NCI-H1092 treated with DMSO at 0.1 percent for 48 hours (cell line): ENCODE data around the gene PATE4.
A peak's percentile ranks its signal among the peaks of the same experiment; 100 is the strongest.
"Not testable (repeated sequence)": the region's sequence is repeated elsewhere in the genome, so short reads cannot be mapped to it uniquely, and the experiment has no call there.

Experiments
- DNase-seq: peaks from one replicate; lab custom pipeline; 2025; lab: John Stamatoyannopoulos, UW

The PATE4 gene, protein sequence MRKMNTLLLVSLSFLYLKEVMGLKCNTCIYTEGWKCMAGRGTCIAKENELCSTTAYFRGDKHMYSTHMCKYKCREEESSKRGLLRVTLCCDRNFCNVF

DNA sequence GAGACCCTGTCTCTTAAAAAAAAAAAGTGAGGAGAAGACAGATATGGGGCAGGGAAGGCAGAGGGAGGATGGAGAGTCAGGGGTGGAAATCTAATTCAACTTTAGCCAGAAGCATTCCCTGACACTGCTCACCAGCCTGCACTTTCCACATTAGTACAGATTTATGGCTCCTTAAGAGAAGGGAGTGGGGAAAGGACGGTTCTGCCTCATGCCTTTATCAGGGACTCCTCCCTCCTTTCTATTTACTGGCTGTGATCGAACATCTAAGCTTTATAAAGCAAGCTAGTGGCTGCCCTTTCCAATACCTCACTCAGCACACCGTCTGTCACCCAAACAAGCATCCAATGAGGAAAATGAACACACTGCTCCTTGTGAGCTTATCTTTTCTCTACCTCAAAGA, at the start of gene PATE4:
PATE4 (plus strand) TSS at position 301 of the 400 bp plus-strand sequence; CDS start at position 345, 44 bp downstream.
- no peak for DNase-seq

DNA sequence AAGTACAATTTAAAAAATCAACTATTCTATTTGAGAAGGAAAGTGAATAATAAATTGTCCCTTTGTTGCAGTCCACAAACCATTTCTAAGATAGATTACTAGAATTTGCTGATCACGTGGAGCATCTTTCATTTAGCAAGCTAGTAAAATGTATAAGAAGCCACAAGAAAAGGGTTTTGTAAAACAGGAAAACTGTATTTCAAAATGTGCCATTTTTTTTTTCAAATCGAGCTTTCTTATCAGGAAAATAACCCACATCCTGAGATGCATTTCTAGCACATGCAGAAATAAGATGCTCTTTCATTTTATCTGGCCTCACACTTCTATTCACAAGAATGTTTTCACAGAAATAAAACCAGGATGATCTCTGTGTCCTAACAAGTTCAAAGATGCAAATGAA, 48.4 kb upstream of the PATE4 start:
- no peak for DNase-seq

DNA sequence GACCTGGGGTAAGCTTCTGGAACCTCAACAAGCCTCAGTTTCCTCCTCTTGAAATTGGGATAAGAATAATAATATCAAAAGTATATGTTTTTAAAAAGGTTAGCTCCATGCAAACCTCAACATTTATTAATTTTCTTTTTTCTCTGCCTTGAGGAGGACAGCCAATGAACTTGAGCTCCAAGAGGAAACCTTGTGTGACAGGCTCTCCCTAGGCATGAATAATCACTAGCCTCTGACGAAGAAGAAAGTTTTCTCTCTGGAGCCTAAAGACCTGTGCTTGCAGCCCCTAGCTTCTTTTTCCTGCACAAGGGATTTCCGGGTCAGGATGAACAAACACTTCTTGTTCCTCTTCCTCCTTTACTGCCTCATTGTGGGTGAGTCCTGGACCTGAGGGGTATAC, 45.3 kb upstream of the PATE4 start, which contains the start of gene PATE3:
PATE3 (plus strand) TSS at position 301 of the 400 bp plus-strand sequence; CDS start at position 326, 25 bp downstream.
- no peak for DNase-seq

DNA sequence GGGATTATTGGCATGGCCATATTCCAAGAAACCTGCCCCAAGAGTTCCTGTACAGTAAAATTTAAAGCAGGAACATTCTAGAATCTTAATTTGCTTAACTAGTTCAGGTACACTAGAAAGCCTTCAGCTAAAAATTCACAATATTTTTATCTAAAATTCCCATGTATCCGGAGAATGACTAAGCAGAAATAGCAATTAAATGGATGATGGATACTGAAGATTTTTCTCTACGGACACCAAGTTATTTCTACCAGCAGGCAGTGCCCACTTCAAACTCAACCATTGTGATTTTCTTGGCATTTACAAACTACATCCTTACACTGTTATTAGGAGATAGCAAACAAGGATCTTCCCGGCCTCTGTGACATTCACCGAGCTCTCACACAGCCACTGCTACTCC, 42.3 kb upstream of the PATE4 start:
- DNase-seq: no peak

DNA sequence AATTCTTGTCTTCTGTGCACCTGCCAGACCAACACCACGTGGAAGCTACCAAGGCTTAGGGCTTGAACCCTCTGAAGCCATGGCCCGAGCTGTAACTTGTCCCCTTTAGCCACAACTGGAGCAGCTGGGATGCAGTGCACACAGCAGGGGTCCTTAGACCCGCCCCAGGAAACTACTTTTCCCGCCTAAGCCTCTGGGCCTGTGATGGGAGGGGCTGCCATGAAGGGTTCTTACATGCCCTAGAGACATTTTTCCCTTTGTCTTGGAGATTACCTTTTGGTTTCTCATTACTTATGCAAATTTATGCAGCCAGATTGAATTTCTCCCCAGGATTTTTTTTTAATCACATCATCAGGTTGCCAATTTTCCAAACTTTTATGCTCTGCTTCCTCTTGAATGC, 35.5 kb upstream of the PATE4 start:
- DNase-seq: no peak

DNA sequence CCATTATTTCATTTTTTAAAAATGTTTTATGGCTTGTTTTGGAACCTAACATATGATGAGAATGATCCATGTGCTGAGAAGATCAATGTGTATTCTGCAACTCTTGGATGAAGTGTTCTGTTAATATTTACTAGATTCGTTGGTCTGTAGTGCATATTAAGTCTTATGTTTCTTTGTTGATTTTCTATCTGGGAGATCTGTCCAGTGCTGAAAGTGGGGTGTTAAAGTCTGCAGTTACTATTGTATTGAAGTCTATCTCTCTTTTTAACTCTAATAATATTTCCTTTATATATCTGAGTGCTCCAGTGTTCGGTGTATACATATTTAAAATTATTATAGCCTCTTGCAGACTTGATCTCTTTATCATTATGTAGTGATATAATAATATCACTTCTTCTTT, 33.3 kb upstream of the PATE4 start:
- no peak for DNase-seq

DNA sequence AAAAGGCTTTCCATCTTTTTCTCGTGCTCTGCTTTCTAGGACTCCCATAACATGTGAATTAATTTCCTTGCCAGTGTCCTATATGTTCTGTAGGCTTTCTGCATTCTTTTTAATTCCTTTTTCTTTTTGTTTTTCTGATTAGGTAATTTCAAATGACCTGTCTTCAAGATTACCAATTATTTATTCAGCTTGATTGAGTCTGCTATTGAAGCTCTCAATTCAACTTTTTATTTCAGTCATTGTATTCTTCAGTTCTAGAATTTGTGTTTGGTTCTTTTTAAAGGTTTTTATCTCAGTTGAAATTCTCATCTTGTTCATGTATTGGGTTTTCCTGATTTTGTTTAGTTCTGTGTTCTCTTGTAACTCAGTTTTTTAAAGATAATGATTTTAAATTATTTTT, 30.7 kb upstream of the PATE4 start:
- no peak for DNase-seq

DNA sequence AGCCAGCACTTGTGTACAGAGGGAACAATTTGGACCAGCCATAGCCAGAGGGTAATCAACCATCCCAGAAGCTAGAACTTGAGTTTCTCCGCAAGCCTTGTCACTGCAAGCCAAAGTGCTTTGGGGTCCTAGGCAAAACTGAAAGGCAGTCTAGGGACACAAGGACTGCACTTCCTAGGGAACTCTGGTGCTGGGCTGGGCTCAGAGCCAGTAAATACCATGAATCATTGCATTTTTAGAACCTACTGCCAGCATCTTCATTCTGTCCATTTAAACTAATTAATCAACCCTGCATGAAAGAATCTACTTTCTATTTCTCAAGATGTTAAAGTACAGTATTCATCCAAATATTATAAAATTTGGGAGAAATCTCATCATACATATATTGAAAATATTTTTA, 25.2 kb upstream of the PATE4 start:
- DNase-seq: no peak

DNA sequence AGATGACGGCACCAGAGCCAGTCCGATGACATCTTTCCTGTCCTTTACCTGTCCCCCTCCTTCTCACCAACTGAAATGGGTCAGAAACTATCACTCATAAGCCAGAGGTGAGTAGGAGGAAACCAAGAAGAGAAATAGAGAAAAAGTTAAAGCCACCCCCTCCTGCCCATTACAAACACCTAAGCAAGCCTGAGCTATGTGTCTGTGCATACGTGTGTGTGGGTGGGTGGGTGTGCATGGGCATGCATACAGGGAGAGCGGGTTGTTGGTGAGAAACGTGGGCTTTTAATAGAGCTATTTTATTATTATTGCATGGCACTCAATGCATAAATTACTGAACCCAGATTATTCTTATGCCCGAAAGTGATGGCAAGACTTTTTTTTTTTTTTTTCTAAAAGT, 2.6 kb downstream of the PATE4 start:
- DNase-seq: no peak

DNA sequence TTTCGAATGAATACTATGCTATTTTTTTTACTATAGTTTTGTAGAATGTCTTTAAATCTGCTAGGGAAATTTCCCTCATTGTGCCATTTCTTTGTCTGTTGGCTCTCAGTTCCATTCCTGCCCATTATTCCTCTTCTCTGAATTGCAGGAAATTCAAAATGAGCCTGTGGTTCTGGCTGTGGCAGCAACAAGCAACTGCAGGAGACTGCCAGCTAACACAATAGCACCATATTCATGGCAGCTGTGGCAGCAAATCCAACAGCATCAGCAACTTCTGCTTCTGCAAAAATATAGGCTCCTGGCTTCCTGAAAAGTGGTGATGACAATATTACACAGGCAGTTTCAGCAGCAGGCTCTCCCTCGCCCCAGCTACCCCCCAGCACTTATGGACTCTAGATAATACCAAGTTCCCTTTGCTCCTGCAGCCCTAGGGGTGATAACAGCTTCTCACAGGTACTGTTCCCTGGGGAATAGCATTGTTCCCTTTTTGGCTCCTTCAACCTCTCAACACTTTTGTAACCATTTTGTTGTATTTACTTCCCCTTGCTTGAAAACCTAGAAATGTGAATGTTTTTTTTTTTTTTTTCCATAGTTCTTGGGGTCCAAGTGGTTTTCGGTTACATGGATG, 9.3 kb downstream of the PATE4 start:
- DNase-seq: no peak

DNA sequence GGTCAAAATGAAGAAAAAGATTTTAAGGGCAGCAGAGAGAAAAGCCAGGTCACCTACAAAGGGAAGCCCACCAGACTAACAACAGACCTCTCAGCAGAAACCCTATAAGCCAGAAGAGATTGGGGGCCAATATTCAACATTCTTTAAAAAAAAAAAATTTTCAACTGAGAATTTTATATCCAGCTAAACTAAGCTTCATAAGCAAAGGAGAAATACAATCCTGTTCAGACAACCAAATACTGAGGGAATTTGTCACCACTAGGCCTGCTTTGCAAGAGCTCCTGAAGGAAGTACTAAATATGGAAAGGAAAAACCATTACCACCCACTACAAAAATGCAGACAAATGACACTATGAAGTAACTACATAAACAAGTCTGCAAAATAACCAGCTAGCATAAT, 13.1 kb downstream of the PATE4 start:
- DNase-seq: no peak

DNA sequence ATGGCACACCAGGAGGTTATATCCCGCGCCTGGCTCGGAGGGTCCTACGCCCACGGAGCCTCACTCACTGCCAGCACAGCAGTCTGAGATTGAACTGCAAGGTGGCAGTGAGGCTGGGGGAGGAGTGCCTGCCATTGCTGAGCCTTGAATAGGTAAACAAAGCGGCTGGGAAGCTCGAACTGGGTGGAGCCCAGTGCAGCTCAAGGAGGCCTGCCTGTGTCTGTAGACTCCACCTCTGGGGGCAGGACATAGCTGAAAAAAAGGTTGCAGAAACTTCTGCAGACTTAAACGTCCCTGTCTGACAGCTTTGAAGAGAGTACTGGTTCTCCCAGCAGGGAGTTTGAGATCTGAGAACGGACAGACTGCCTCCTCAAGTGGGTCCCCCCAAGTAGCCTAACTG, 24.6 kb downstream of the PATE4 start:
- DNase-seq: not testable (repeated sequence)

DNA sequence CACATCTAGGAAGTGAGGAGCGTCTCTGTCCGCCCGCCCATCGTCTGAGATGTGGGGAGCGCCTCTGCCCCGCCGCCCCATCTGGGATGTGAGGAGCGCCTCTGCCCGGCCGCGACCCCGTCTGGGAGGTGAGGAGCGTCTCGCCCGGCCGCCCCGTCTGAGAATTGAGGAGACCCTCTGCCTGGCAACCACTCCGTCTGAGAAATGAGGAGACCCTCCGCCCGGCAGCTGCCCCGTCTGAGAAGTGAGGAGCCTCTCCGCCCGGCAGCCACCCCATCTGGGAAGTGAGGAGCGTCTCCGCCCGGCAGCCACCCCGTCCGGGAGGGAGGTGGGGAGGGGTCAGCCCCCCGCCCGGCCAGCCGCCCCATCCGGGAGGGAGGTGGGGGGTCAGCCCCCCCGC, 29.7 kb downstream of the PATE4 start:
- DNase-seq: not testable (repeated sequence)

DNA sequence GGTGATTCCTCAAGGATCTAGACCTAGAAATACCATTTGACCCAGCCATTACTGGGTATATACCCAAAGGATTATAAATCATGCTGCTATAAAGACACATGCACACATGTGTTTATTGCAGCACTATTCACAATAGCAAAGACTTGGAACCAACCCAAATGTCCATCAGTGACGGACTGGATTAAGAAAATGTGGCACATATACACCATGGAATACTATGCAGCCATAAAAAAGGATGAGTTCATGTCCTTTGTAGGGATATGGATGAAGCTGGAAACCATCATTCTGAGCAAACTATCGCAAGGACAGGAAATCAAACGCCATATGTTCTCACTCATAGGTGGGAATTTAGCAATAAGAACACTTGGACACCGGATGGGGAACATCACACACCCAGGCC, 32.2 kb downstream of the PATE4 start:
- not testable (repeated sequence) for DNase-seq

DNA sequence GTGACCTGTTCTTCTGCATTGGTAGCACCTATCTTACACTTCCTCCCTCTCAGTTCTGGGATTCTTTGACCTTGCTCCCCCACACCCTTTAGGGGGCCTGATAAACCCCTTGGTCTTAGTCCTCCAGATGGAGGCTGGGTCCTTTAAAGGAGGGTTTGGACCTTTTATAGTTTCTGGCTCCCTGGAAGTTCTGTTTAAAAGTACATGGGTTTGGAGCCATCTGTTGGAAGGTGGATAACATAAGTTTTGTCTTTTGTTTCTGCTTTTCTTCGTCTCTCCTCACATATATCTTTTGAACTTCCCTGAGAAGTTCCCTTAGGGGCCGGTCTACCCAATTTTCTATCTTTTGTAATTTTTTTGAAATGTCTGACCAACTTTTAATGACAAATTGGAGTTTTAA, 36.4 kb downstream of the PATE4 start:
- DNase-seq: no peak

DNA sequence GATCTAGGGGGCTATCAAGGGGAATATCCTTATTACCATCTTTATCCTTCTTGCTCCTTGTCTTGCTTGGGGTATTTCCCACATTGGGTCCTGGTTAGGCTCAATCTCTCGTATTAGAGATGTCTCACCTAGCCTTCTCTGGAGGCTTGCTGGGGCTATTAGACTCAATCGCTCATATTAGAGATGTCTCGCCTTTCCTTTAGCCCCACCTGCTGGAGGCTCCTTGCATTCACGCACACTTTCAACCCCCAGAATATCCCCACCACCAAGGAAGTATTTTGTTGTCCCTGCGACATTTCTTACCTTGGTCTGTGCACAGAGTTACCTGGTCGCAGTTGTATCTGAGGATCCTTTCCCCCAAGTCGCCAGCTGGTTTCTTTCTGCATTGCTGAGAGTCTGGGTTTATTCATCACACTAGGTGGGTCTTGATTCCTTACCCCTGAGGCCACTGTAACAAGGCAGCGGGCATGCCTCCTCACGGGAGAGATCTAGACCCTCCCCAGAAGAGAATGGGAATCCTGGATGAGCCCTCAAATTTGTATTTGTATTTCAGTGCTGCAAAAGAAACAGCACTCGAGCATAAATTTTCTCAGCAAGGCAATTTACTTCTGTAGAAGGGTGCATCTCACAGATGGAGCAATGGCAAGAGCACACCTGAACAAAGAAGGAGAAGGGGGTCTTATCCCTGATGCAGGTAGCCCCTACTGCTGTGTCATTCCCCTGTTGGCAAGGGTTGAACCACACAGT, 38.4 kb downstream of the PATE4 start:
- DNase-seq: peak; percentile 32

DNA sequence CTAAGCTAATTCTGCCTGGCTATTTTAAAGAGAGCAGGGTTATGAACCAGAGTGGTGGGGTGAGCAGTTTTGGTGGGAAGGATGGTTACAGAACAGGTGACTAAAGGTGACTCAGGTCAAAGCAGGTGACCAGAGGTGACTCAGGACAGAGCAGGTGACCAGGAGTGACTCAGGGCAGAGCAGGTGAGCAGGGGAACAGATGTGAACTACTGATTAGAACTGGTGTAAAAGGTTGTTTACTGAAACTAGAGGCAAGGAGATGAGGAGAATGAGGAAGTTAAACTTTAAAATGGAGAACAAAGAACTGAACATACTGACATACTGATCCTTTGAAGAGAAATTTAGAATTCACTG, 39.0 kb downstream of the PATE4 start:
- no peak for DNase-seq

DNA sequence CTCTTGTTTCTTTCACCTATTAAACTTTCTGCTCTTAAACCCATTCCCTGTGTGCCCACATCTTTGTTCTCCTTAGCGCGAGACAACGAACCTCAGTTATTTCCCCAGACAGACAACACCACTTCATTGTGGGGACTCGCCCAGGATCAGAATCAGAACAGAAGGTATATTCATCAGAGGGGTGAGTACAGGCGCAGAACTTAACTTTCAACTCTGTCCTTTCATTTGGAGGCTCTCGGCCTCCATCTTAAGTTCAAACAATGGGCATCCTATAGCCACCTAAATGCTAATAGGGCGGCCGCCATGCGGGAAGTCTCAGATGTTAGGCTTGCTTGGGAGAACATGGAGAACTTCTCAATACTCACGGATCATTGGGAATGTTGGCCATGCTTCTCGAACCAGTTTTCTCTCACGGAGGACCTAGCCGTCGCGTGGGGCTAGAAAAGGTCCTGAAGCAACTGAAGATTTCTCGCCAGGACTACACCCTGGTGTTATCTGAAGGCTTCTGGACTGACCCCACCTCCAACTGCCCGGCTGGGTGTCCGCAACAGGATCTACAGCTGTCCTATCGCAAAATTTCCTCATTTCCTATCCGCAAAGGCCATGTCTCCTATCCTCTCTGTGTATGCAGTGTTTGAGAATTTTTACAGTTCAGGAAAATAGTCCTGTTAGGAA, 40.9 kb downstream of the PATE4 start:
- DNase-seq: no peak

DNA sequence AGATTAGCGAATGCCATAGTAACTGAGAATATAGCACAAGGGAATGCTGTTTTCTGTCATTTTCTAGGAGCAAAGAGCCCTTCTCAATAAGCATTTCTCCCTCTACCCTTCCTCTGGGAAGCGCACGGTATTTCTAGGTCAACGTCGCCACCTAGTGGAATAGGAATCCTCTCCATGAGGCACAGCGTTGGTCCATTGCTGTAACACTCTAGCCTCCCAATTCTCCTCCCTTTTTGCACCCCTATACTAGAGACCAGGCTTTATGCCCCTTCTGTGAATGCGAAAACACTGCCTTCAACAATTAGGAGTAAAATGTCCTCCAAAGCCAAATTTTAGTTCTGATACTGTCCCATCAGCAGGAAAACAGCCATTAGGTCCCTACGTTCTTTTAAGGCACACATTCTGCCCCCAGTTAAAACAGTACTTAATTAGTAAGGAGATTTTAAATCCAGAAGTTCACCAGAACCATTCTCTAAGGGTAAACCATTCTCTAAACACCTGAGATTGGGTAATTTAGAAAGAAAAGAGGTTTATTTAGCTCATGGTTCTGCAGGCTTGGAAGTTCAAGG, 41.5 kb downstream of the PATE4 start:
- DNase-seq: peak; percentile 78

DNA sequence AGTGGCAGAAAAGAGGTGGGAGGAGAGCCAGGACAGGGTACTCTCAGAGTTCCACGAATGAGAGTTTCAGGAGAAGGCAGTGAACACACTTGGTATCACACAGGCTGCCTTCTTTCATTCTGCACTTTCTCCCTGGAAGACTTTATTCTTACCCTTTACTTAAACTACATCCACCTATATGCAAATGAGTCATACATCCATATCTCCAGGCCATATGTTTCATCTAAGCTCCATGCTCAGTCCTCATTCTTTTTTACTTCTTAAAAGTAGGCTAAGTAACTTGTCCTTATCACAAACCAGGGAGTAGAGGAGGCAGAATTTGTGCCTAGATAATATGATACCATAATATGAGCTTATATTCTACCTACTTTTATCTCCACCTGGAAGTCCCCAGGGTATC, 48.2 kb downstream of the PATE4 start:
- DNase-seq: no peak

DNA sequence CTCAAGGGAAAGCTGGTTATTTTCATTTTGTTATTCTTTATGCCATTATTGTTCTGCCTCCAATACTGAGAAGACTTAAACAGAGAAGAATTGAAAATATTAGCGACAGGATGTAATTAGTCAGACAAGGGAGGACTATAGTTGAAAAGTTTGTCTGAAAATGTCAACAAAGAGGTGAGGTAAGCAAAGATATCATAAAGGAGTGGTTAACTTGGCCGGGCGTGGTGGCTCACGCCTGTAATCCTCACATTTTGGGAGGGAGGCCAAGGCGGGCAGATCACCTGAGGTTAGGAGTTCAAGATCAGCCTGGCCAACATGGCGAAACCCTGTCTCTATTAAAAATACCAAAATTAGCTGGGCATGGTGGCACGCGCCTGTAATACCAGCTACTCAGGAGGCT, 50.3 kb downstream of the PATE4 start:
- DNase-seq: no peak

DNA sequence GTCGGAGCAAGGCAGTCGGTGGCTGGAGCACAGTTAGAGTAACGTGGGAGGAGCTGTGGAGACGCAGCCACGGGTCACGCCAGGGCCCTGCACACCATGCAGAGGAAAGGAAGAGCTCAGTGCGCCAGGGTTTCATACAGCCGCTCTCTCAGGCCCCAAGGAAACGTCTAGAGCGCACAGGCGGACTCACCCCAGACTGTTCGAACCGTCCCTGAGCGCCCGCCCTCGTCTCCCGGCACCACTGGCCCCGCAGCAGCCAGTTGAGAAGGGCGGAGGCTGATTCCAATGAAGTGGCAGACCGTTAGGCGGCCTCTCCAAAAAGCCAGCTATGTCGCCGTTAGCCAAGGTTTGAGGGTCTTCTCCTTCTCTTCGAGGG, 53.9 kb downstream of the PATE4 start:
- no peak for DNase-seq
